GM12801 (cell line): ENCODE measurements around the gene LRRC40.

Source experiments
- CTCF ChIP-seq: IDR thresholded peaks from one replicate; pipeline ENCODE4 v1.5.1; 2011; ENCODE audit warnings: control low read depth; ENCODE audit not compliant: insufficient read length; ENCODE audit errors: extremely low read depth

The LRRC40 gene

GRCh38 chr1:70200065-70200464 is 5.3 kb downstream of the LRRC40 start:
- no peak for TF ChIP-seq CTCF

- TF ChIP-seq CTCF, result no peak
Observed at GRCh38 chr1:70196333-70196732, 9.0 kb downstream of the LRRC40 start.

GRCh38 chr1:70195342-70195741 is 10.0 kb downstream of the LRRC40 start:
- TF ChIP-seq CTCF, result no peak

- TF ChIP-seq CTCF, result no peak
Observed at GRCh38 chr1:70194601-70195000, 10.8 kb downstream of the LRRC40 start.

- TF ChIP-seq CTCF, result no peak
Observed at GRCh38 chr1:70190180-70190579, 15.2 kb downstream of the LRRC40 start.

- TF ChIP-seq CTCF, result no peak
Observed at GRCh38 chr1:70188522-70188921, 16.9 kb downstream of the LRRC40 start.

GRCh38 chr1:70171512-70171911 is 33.9 kb downstream of the LRRC40 start:
- no peak for TF ChIP-seq CTCF

- TF ChIP-seq CTCF, result no peak
Observed at GRCh38 chr1:70169018-70169839, 36.1 kb downstream of the LRRC40 start.
